GM11168 (cell line): ENCODE results near the gene MXRA7.
"Not testable (repeated sequence)": the region's sequence is repeated elsewhere in the genome, so short reads cannot be mapped to it uniquely, and the experiment has no call there.

Experiments used
- in situ Hi-C: fragments of 300-500 bp; cut with MboI; formaldehyde crosslinking; loops from one replicate; pipeline ENCODE4 v1.12.0; 2022; ENCODE audit warnings: low sequenced_read_pairs; ENCODE audit not compliant: unreplicated experiment

MXRA7 gene

DNA sequence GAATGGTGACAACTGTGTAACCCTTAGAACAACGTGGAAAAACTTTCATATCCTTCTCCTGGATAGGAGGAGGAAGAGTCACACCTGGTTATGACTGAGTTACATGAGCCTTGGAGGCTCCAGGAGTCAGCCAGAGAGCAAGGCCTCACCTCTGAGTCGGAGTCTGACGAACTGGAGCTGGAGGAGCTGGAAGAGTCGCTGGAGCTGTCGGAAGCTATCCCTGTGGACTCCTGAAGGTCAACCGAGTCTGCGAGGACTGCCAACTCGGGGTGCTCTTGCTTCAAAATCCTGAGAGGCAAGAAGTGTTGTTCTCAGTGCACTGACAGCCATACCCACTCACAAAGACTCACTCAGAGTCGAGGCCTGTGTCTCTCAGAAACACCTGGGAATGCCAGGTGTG is 9.4 kb upstream of the MXRA7 start:
- in situ Hi-C loops = no loop called here

DNA sequence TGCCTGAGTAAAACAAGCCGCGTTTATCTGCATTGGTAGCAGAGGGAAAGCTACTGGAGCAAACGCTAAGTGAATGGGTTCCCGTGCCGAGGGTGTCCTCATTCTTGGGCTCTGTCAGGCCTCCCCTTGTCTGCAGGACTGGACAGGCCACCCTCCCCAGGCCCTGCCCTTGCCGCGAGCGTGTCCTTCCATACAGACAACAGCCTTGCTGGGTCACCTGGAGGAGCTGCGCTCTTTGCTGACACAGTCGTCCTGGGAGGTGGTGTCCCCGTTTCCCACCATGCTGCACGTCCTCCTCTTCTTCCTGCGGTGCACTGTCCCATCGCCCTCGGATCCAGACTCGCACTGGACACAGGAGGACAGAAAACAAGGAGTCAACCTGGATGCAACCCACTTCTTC is 7.8 kb upstream of the MXRA7 start:
- in situ Hi-C loops = no loop called here

DNA sequence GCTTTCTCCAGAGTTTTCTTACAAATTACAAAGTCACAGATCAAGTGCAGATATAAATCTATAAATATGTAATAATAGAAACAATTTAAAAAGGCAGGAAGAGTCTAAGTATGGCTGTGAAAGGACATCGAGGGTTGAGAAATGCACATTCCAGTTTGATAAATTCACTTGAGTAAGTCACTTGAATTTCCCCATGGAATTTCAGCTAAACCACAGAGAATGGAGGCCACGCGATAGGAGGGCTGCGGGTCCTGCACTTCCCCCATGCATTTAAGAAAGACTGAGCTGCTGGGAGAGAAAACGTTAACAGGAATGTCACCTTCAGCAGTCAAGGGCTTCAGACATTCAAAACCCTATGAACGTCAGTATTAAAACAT is 6.1 kb upstream of the MXRA7 start:
- in situ Hi-C loops = no loop called here

DNA sequence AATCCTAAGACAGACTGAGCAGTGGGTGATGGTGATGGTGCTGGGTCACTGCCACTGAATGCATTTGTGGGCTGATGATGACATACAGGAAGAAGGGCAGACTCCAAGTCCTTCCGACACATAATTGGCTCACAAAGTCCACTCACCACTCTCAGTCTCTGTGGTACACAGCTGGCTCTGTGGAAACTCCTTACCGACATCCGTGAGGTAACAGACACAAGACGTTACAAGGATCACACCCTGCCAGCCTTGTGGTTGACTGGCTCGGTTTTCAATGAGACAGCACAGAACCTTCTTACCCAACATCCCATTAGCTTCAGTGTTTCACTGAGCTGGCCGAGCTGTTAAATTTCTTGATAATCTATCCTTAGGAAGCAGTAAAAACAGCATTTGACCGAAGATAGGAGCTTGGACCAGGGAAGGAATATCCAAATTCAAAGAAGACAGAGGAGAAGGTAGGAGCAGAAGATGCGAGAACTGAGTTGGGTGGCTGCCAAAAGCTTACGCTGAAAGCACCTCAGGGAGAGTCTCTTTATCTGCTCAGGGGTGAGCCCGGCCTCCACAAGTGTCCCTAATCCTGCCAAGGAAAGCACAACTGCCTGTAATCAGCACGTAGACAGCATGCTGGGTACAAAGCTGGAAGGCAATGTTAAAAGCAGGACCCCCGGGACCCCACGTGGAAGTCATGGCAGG is 5.5 kb upstream of the MXRA7 start:
- in situ Hi-C loops = no loop called here

DNA sequence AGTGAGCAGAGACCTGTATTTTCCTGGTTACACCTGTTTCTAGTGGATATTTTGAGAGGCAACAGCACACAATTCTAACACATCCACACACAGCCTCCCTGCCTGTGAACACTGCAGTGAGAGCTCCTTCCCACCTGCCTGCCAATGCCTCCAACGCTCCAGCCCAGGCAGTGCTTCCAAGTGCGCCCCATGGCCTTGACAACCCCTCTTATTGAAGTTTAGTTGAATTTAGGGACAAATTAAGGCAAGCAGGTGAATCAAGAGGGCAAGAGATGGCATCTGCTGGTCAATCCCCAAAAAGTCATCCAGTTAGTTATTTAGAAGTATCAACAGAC is 4.7 kb upstream of the MXRA7 start:
- in situ Hi-C loops = no loop called here

DNA sequence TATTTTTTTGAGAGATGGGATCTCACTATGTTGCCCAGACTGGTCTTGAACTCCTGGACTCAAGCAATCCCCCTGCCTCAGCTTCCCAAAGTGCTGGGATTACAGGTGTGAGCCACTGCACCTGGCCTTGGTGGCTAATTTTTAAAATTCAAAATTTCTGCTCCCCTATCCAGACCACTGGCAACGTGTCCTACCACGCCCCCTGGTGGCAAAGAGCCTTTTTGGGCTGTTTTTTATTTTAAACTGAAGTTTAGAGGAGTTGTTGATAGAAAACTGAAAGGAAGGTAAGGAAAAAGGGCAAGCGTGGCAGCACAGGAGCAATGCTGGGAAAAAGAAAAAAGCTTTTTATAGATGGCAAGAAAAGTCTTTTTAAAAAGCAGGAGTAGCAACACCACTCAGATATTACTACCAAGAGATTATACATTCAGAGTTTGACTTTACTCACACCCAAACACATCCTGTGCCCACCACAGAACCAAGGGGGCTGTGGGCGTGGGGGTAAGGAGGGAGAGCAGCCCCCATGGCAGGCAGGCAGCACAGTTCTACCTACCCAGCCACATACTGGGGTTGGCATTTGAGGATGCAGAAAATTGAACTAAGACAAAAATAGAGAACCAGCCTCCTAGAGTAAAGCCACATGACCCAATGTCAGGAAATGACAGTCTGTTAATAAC is 4.2 kb upstream of the MXRA7 start:
- in situ Hi-C loops = no loop called here

DNA sequence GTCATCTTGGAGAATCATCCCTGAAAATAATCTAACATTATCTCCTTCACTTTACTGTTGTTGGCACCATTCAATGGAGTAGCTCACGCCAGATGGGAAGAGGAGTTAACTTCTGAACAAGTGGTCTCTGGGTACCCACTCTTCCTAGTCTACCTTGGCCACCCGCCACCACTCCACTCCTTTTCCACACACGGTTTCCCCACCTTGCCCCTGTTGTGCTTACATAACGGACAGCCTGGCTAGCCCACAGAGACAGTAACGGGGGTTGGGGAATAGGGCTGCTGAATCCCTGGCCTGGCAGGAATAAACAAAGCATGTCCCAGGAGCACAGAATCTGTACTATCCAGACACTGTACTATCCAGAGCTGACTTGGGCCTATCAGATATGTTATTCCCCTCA is 3.6 kb upstream of the MXRA7 start:
- in situ Hi-C loops = no loop called here

DNA sequence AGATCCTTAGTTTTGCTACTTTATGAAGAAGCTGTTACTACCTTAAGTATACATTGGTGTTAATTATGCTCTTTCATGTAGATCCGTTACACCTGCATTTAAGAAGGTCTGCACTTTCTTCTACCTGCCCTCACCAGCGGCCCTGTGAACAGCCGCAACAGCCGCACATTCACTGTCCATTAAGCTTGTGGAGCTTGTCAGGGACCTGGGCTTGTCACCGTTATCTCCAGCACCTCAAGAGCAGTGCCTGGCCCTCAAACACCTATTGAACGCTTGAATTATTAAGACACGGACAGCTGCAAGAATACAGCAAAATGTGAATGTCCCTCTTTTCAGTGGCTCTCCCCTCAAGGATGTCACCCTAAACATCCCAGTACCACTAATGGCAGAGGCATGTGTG is 3.0 kb upstream of the MXRA7 start:
- in situ Hi-C loops = no loop called here

DNA sequence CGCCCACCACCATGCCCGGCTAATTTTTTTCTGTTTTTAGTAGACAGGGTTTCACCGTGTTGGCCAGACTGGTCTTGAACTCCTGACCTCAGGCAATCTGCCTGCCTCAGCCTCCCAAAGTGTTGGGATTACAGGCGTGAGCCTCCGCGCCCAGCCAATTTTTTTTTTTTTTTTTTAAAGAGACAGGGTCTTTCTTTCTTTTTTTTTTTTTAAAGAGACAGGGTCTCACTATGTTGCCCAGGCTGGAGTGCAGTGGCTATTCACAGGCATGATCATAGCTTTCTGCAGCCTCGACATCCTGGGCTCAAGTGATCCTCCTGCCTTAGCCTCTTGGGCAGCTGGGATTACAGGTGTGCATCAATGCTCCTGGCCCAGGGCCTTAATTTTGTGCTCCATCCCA is 1.6 kb upstream of the MXRA7 start:
- in situ Hi-C loops = not testable (repeated sequence)

DNA sequence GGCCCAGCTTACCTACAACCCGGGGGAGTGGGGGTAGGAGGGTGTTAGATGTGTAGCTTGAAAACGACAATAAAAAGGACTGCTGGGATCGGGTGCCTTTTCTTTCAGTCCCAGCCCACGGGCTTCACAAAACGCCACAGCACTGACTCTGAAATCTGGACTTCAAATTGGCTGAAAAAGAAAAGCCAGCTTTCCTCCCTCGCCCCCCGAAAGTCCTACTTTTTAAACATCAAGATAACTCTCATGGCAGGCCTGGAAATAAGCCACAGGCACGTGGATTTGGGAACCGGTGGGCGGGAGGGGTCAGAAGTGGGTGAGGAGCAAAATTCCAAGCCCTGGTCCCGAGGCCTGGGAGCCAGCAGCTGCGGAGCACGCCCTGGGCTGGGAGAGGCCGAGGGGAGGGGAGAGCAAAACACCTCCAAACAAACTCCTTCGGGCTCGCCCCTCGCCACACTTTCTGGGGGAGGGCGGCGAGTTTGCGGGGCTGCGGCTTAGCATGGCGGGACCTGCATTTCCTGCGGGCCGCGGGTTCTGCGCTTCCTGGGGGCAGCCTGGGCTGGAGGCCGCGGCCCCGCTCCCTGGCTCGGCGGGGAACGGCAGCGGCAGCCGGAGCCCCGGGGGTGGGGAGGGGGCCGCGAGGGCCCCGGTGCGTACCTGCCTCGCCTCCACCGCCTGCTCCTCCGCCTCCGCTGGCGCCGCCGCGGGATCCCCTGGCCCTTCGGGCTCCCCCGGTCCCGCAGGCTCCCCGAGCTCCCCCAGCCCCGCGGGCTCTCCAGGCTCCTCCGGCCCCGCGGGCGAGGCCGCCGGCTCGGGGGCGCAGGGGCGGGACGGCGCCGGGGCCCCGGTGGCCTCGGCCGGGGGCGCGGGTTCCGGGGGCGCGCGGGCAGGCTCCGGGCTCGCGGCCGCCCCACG is 558 bp downstream of the MXRA7 start:
- in situ Hi-C loops = not testable (repeated sequence)

DNA sequence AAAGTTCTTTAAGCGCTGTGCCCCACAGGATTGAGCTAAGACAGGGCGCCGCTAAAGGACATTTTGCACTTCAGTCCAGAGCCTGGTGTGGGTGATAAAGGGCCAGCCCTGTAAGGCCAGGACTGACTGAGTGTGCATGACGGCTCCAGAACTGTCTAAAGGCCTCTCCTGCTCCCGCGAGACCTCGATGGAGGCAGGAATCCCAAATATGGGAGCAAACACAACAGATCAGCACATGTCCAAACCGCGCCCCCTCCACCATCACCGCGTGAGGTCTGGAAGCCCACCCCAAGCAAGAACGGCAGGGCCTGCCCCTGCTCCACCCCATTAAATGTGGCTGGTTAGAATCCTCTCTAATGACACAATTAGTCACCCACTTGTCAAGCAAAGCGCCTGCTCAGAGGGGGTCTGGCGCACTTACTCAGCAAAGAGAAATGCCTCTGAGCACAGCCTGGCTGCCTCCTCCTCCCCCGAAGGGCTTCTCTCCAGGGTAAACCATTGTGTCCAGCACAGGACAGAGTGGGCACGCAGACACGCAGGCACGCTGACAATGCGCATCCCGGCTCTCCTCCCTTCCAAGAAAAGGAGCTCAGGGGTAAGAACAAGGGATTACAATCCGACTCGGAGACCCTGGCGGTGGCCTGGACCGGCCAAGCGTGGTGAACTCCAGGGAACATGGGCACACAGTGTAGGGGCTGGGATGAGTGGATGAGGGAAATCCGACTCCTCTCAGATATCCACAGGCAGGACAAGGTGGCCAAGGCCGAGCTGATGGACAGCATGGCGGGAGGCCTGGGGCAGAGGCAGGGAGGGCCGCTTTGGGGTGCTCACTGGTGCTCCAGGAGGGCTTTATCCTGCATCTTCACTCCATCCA is 1.5 kb downstream of the MXRA7 start:
- in situ Hi-C loops = no loop called here

DNA sequence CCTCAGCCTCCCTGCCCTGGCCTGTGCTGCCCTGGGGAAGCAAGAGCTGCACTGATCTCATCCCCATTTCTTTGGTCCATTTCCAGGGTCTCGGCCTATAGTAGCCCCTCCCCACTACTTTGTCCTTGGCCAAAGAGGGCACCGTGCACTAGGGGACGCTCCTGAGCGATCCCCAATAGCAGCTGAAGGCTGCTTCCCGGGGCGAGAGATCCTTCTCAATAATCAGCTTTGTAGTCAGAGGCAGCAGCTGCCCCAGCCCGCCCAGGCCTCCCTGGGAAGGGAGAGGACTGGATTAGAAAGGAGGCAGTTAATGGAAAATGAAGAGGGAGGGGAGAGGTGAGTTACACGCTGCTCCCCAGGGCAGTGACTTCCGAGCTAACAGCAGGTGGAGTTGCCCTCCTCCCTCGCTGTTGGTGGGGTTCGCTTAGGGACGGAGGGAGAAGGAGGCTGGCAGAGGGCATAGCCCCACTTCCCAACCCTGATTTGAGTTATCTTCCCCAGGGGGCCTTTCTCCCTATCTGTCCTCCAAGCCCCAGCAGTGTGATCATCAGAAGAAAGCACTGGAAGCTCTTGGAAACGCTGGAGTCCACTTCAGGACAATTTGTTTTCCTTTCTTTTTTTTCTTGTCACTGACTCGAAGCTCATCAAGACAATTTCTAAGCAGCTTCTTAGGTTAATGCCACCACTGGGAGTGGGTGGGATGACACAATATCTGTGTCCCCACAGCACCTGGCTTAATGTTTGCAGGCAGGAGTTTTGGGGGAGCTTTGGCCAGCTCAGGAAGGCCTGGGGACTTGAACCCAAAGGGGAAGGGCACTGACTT is 2.6 kb downstream of the MXRA7 start:
- in situ Hi-C loops = no loop called here

DNA sequence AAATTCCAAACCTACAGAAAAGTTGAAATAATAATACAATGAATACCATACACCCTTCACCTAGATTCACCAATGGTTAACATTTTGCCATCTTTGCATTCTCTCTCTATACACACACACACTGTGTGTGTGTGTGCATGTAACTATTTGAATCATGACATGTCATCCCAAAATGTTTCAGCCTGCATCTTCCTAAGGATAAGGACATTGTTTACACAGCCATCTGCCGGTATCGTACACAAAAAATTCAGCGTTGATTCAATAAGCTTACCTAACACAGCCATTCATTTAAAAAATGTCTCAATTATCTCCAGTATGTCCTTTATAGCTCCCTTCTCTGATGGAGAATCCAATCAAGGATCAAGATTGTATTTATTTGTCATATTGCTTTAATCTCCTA is 3.9 kb downstream of the MXRA7 start:
- in situ Hi-C loops = no loop called here

DNA sequence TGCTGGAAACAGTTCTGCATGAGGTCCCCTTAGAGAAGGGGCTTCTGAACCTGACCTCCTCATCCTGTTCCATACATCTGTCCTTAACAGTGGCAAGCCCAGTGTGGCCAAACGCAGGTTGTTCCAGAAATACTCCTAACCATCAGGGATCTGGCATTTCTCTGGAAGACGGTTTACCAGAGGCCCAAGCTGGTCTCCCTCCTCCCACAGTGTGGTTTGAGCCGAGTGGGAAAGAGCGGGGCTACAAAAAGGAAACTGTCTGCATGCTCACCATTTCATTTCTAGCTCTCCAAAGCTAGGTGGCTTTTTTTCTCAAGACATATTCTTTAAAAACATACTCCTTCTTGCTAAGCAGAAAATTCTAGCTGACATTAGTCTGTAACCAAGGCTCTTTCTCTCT is 6.0 kb downstream of the MXRA7 start:
- in situ Hi-C loops = no loop called here

DNA sequence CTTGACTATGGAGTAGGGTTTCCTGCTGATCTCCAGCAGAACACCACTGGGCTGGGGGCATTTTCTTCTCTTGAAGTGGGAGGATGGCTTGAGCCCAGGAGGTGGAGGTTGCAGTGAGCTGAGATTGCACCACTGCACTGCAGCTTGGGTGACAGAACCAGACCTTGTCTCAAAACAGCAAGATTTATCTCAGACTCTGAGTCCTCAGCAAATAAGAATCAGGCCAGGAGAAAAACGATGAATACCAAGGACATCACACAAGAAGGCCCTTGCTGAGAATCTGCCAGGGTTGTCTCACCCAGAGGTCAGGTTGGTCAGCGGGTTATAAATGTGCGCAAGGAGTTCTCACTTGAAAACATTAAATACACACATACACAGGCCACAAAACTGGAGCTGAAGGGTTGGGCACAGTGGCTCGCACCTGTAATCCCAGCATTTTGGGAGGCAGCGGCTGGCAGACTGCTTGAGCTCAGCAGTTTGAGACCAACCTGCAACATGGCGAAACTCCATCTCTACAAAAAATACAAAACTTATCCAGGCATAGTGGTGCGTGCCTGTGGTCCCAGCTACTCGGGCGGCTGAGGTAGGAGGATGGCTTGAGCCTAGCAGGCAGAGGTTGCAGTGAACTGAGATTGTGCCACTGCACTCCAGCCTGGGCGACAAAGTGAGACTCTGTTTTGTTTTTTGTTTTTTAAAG is 7.7 kb downstream of the MXRA7 start:
- in situ Hi-C loops = no loop called here

DNA sequence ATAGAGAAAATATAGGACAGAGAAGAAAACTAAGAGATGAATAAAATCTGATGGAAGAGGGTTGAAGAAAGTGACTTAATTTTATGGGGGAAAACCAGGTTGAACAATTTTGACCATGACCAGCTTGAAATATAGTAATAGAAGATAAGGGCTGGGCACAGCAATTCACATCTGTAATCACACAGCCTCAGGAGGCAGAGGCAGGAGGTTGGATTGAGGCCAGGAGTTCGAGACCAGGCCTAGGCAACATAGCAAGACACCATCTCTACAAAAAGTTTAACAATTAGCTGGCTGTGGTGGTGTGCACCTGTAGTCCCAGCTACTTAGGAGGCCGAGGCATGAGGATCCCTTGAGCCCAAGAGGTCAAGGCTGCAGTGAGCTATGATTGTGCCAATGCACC is 8.7 kb downstream of the MXRA7 start:
- in situ Hi-C loops = no loop called here

DNA sequence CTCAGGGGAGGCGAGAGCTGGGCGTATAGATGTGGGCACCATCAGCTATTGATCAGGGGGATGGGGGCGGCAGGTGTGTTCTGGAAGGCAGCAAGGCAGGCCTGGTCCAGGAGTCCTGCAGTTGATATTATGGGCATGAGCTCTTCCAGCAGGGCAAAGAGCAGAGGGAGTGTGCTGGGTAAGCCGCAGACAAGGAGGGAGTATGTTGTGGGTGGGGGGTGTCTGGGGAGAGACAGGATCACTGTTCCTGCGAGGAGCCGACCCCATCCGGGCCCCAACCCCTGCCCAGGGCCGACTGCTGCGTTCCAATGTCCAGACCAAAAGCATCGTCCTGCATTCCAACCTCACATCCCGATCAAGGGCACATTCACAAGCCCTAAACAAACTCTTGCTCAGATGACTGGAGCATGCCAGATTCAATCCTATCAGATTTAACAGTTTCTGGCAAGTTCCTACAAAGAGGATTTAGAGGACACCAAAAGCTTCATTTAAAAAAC is 9.2 kb downstream of the MXRA7 start:
- in situ Hi-C loops = no loop called here

DNA sequence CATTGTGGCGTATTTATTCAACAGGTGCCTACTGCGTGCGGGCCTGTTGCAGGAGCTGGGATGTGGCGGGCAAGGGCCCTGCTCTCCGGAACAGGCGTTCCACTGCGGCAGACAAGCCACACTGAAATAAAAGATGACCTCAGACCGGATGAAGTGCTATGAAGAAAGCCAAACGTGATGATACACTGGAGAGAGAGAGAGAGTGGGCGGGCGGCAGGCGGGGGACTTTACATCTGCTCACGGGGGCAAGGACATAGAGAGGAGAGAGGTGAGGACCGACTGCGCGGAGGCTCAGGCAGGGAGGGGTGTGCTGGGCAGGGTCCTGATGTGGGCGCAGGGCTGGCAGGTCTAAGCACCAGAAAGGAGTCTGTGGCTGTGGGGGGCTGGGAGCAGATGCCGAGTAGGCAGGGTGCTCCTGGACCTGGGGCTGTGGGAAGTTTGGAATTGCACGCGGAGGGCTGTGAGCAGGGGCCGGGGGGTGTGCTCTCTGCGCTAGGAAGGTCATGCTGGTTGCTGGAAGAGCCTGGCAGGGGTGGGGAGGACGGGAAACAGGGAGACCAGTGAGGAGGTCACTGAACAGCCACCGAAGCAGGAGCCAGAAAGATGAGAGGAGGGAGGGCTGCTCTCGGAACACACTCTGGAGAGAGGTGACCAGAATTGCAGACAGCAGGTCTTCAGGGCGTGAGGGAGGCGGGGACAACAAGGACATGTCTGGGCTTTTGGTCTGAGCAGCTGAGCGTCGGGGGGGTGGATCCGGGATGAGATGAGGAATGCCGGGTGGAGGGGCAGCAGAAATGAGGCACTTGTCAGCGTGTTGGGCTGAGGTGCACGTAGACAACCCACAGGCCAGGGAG is 9.9 kb downstream of the MXRA7 start:
- in situ Hi-C loops = no loop called here
